OCI-LY3 (cell line): ENCODE data around the gene CNTNAP2.

Experiments
- EZH2phosphoT487 ChIP-seq: fragments of 200-600 bp; shearing (Covaris generic); IDR thresholded peaks from 2 replicates; pipeline ENCODE4 v1.6.1; 2018; ENCODE audit warnings: antibody characterized with exemption, mixed run types, low read depth
- TF ChIP-seq, protein P1 (sequence below): fragments of 200-600, 300-600 bp; sonication (generic); IDR thresholded peaks from 2 replicates; pipeline ENCODE4 v1.5.1; 2014; ENCODE audit warnings: antibody characterized with exemption, low read length, low read depth

- TF ChIP-seq, protein P1, sequence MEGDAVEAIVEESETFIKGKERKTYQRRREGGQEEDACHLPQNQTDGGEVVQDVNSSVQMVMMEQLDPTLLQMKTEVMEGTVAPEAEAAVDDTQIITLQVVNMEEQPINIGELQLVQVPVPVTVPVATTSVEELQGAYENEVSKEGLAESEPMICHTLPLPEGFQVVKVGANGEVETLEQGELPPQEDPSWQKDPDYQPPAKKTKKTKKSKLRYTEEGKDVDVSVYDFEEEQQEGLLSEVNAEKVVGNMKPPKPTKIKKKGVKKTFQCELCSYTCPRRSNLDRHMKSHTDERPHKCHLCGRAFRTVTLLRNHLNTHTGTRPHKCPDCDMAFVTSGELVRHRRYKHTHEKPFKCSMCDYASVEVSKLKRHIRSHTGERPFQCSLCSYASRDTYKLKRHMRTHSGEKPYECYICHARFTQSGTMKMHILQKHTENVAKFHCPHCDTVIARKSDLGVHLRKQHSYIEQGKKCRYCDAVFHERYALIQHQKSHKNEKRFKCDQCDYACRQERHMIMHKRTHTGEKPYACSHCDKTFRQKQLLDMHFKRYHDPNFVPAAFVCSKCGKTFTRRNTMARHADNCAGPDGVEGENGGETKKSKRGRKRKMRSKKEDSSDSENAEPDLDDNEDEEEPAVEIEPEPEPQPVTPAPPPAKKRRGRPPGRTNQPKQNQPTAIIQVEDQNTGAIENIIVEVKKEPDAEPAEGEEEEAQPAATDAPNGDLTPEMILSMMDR = no peak
- no peak for TF ChIP-seq EZH2phosphoT487
Observed at GRCh38 chr7:148058092-148058491, 1941.5 kb downstream of the CNTNAP2 start.
